Testis (tissue), 3 donors: ENCODE results near the gene TUBB2A. TPM values are rescaled to one million over a fixed set of nuclear protein-coding genes. Genes with fewer than 3 reads are reported as not detected.

Experiments
- DNase-seq: peaks from one replicate; pipeline ENCODE4 v3.0.0-alpha.2; 2019
- H3K27ac ChIP-seq, 2 donors: fragments of 200-600 bp; sonication (generic); one replicate each; pipeline ENCODE4 v1.5.1; 2019
- H3K27me3 ChIP-seq: fragments of 200-600 bp; sonication (generic); one replicate; pipeline ENCODE4 v1.5.1; 2019
- H3K36me3 ChIP-seq: fragments of 200-600 bp; sonication (generic); one replicate; pipeline ENCODE4 v1.5.1; 2017; ENCODE audit warnings: low read depth; ENCODE audit errors: missing control alignments
- H3K4me1 ChIP-seq: fragments of 200-600 bp; sonication (generic); one replicate; pipeline ENCODE4 v1.5.1; 2019
- H3K4me3 ChIP-seq, 2 donors: fragments of 200-600 bp; sonication (generic); one replicate each; pipeline ENCODE4 v1.5.1; 2017 to 2019
- H3K9me3 ChIP-seq: fragments of 200-600 bp; sonication (generic); one replicate; pipeline ENCODE4 v1.5.1; 2017
- CTCF ChIP-seq, 3 experiments: fragments of 450-650 bp in 2 of 3; fragments of 200-600 bp in 1 of 3; sonication (generic) in 1 of 3; IDR thresholded peaks; one replicate each; pipeline ENCODE4 v1.5.1; 2016 to 2019; ENCODE audit warnings: antibody characterized with exemption in 3 of 3, mild to moderate bottlenecking in 2 of 3, moderate library complexity in 1 of 3
- POLR2A ChIP-seq: fragments of 450-650 bp; IDR thresholded peaks from one replicate; pipeline ENCODE4 v1.6.1; 2017; ENCODE audit warnings: antibody characterized with exemption, mild to moderate bottlenecking, moderate library complexity
- WGBS, 2 donors: methylation state at CpG; one replicate each; pipeline ENCODE4 v1.1.5; 2018; 5-methylcytosine and 5-hydroxymethylcytosine counted together
- intact Hi-C: fragments of 100-400 bp; cut with DNase I; formaldehyde crosslinking; loops from one replicate; pipeline ENCODE4 v1.15.1; 2023; ENCODE audit warnings: low total_unique reads
- polyA plus RNA-seq: library from polyadenylated mRNA; stranded (reverse); fragments of 350-450 nt; fragmentation: Illumina TruSeq; extraction: RNeasy Lipid Tissue Mini Kit (QIAGEN cat#74804); gene quantifications from one replicate; pipeline ENCODE4 v1.2.3, GENCODE V29; 2014; ENCODE audit warnings: low read depth, low replicate concordance; ENCODE audit not compliant: insufficient read depth
- total RNA-seq, 2 donors: library from RNA; depleted of rRNA; stranded (reverse); fragments of >200 nt; gene quantifications; one replicate each; pipeline ENCODE4 v1.2.3, GENCODE V29; 2016

TUBB2A gene
- total and polyA plus RNA-seq, 3 donors from 2014 or later, result 13.5 to 23.7 (median 17.7) TPM

- no peak overlapping the region for H3K27ac ChIP-seq
- intact Hi-C loops, result loop anchor here (5.0 kb wide), 1 partner anchor 124 kb away; no protein-coding TSS in a partner anchor
- H3K36me3 ChIP-seq, result no peaks in the 10 kb centered on the region
- TF ChIP-seq CTCF (IDR thresholded peaks at IDR 0.05), result no peak
- TF ChIP-seq POLR2A, result no peak
- 95 to 97% methylated on average over 15 of the region's 15 CpGs for whole genome bisulfite sequencing, 2 donors
- no peaks in the 10 kb centered on the region for H3K27me3 ChIP-seq
- DNase-seq, result no peak
- no peaks in the 10 kb centered on the region for H3K9me3 ChIP-seq
- H3K4me3 ChIP-seq, result no peak overlapping the region
- no peaks in the 10 kb centered on the region for H3K4me1 ChIP-seq
These were observed 28.8 kb downstream of the TUBB2A start for GRCh38 chr6:3128356-3129108.

DNA sequence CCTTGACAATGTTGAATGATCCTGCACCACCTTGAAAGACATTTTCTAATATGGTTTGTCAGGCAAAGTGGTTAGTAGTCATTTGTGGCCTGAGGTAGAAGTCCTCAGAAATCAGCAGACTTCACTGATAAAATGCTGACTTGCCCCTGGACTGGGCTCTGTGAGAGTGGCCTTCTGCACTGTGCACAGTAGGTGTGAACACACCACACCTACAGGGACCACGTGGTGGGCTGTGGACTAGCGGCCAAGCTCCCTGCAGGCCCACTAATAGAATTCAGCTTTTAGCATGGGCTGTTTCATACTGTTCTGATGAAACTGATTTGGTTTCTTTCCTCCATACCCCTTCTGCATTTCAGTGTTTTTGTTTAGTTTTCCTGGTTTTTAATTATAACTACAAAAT, 31.5 kb downstream of the TUBB2A start:
- H3K4me1 ChIP-seq, result no peaks in the 10 kb centered on the region
- no peaks in the 10 kb centered on the region for H3K9me3 ChIP-seq
- no peaks in the 10 kb centered on the region for H3K27me3 ChIP-seq
- no peak overlapping the region for H3K27ac ChIP-seq
- H3K36me3 ChIP-seq, result no peaks in the 10 kb centered on the region
- TF ChIP-seq CTCF (IDR thresholded peaks at IDR 0.05) (no peak), POLR2A (no peak)
- WGBS, 2 donors, result 33 to 49% methylated on average over 2 of the region's 2 CpGs
- intact Hi-C loops, result loop anchor here (5.0 kb wide), 1 partner anchor 126 kb away; no protein-coding TSS in a partner anchor
- H3K4me3 ChIP-seq, result no peak overlapping the region
- no peak for DNase-seq

- TF ChIP-seq CTCF (IDR thresholded peaks at IDR 0.05) (no peak), POLR2A (no peak)
- no peaks in the 10 kb centered on the region for H3K4me1 ChIP-seq
- DNase-seq, result no peak
- intact Hi-C loops, result loop anchor here (5.0 kb wide), 1 partner anchor 128 kb away; no protein-coding TSS in a partner anchor
- H3K27me3 ChIP-seq, result no peaks in the 10 kb centered on the region
- H3K9me3 ChIP-seq, result no peaks in the 10 kb centered on the region
- WGBS, 2 donors, result 83 to 89% methylated on average over 8 of the region's 8 CpGs
- H3K36me3 ChIP-seq, result no peaks in the 10 kb centered on the region
- H3K4me3 ChIP-seq, result no peak overlapping the region
- no peak overlapping the region for H3K27ac ChIP-seq
These were observed 32.7 kb downstream of the TUBB2A start for GRCh38 chr6:3124667-3125066.

DNA sequence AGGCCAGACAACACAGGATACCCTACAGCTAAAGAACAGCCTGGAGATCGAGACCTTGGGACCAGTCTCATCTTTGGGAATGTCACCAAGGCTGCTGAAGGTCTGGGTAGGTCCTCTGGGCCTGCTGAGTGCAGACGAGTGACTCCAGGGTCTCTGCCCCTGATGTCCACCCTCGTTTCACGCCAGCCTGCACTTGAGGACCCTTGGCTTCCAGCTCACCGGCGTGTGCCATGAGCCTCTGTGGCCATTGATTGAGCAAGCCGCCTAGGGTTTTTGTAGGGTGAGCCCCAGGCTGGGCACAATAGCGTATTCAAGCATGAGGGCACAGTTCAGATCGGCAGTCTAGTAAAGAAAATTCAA, 34.5 kb downstream of the TUBB2A start:
- peaks cover 3% of the 10 kb centered on the region for H3K4me1 ChIP-seq
- H3K27ac ChIP-seq, result no peak overlapping the region
- TF ChIP-seq CTCF (IDR thresholded peaks at IDR 0.05) (no peak), POLR2A (no peak)
- no peaks in the 10 kb centered on the region for H3K27me3 ChIP-seq
- no peak overlapping the region for H3K4me3 ChIP-seq
- no peaks in the 10 kb centered on the region for H3K36me3 ChIP-seq
- 94 to 96% methylated on average over 7 to 9 of the region's 9 CpGs for WGBS, 2 donors
- no peaks in the 10 kb centered on the region for H3K9me3 ChIP-seq
- no peak for DNase-seq
- intact Hi-C loops, result no loop called here

GRCh38 chr6:3120765-3121089, 36.6 kb downstream of the TUBB2A start:
- Histone ChIP-seq H3K27ac (no peak overlapping the region), H3K4me3 (no peak overlapping the region), H3K36me3 (no peaks in the 10 kb centered on the region), H3K9me3 (no peaks in the 10 kb centered on the region), H3K4me1 (peaks cover 3% of the 10 kb centered on the region), H3K27me3 (no peaks in the 10 kb centered on the region)
- intact Hi-C loops, result no loop called here
- WGBS, 2 donors, result 89 to 92% methylated on average over 5 of the region's 5 CpGs
- no peak for DNase-seq
- no peak for TF ChIP-seq POLR2A
- no peak for TF ChIP-seq CTCF (IDR thresholded peaks at IDR 0.05)
